ENCODE results near the gene JPH2.

The JPH2 gene

DNA sequence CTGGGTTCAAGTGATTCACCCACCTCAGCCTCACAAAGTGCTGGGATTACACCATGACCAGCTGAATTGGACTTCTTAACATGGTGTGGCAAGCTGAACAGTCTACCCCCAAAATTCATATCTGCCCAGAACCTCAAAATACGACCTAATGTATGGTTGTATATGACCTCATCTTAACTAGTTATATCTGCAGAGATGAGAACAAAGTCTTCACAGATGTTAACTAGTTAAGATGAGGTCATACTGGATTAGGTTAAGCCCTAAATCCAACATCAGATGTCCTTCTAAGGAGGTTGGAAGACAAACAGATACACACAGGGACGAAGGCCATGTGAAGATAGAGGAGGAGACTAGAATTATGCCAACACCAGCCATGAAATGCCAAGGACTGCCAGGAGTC, 102.5 kb downstream of the JPH2 start:
- H3K4me2 ChIP-seq (ENCODE audit: low read depth, low read length, poor library complexity, severe bottlenecking): no peak overlapping the region
- H3K9ac ChIP-seq (ENCODE audit: low read length): no peak overlapping the region
- no peak overlapping the region for H3K27ac ChIP-seq (ENCODE audit: low read depth, low read length)
- H3K79me2 ChIP-seq (ENCODE audit: insufficient read depth, low read length): no peaks in the 10 kb centered on the region
- TF ChIP-seq, protein P1, sequence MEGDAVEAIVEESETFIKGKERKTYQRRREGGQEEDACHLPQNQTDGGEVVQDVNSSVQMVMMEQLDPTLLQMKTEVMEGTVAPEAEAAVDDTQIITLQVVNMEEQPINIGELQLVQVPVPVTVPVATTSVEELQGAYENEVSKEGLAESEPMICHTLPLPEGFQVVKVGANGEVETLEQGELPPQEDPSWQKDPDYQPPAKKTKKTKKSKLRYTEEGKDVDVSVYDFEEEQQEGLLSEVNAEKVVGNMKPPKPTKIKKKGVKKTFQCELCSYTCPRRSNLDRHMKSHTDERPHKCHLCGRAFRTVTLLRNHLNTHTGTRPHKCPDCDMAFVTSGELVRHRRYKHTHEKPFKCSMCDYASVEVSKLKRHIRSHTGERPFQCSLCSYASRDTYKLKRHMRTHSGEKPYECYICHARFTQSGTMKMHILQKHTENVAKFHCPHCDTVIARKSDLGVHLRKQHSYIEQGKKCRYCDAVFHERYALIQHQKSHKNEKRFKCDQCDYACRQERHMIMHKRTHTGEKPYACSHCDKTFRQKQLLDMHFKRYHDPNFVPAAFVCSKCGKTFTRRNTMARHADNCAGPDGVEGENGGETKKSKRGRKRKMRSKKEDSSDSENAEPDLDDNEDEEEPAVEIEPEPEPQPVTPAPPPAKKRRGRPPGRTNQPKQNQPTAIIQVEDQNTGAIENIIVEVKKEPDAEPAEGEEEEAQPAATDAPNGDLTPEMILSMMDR (IDR thresholded peaks at IDR 0.05; ENCODE audit: insufficient read depth, low read length, poor library complexity, severe bottlenecking): no peak
- no peak for TF ChIP-seq EZH2phosphoT487 (conservative IDR thresholded peaks at IDR 0.05; ENCODE audit: low read length)
- H3K36me3 ChIP-seq (ENCODE audit: low read length): no peaks in the 10 kb centered on the region
- no peak overlapping the region for H2AFZ ChIP-seq (ENCODE audit: low read depth, low read length, severe bottlenecking)
- H3K4me3 ChIP-seq (ENCODE audit: insufficient read depth, low read length, poor library complexity, severe bottlenecking): no peak overlapping the region
- H4K20me1 ChIP-seq (ENCODE audit: low read depth, low read length): no peaks in the 10 kb centered on the region
- H3K9me2 ChIP-seq (replicated peaks; ENCODE audit: insufficient read depth, low read length): no peaks in the 10 kb centered on the region
- no peaks in the 10 kb centered on the region for H3K27me3 ChIP-seq (ENCODE audit: low read length)
- no peaks in the 10 kb centered on the region for H3F3A ChIP-seq (ENCODE audit: insufficient read depth)
- H3K9me3 ChIP-seq (ENCODE audit: insufficient read depth, low read length): no peaks in the 10 kb centered on the region

DNA sequence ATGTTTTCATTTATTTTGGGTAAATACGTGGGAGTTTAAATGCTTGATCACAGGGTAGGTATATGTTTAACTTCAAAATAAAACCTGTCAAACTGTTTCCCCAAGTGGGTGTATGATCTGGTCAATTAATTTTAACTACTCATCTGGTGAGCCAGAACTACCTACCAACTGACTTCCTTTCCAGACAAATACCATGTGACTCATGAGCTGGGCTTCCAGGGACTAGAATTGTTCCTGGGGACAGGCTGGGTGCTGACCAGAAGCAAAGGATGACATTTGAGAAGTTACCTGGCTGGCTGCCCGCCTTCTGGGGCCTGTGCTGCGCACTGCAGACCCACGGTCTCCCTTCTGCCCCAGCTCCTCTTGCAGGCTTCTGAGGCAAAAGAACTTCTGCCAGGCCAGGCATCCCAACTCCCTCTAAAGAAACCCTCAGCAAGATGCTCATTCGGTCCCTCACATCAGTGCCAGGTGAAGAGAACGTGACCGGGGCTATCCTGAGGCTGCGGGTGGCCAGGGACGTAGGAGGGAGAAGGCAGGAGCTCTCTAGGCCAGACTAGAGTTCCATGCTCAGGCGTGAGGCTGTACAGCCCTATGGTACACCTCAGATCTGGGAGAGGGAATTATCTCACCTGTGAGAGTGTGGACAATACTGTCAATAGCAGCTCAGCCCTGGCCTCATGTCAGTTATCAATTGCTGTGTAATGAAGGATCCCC, 103.6 kb downstream of the JPH2 start:
- Histone ChIP-seq H3K27ac (ENCODE audit: low read depth, low read length) (no peak overlapping the region), H3K27me3 (ENCODE audit: low read length) (no peaks in the 10 kb centered on the region), H3K36me3 (ENCODE audit: low read length) (no peaks in the 10 kb centered on the region), H3K4me3 (ENCODE audit: insufficient read depth, low read length, poor library complexity, severe bottlenecking) (no peak overlapping the region), H3K9ac (ENCODE audit: low read length) (no peak overlapping the region), H3F3A (ENCODE audit: insufficient read depth) (no peaks in the 10 kb centered on the region), H2AFZ (ENCODE audit: low read depth, low read length, severe bottlenecking) (no peak overlapping the region), H3K4me2 (ENCODE audit: low read depth, low read length, poor library complexity, severe bottlenecking) (no peak overlapping the region), H3K9me3 (ENCODE audit: insufficient read depth, low read length) (no peaks in the 10 kb centered on the region), H4K20me1 (ENCODE audit: low read depth, low read length) (no peaks in the 10 kb centered on the region), H3K9me2 (replicated peaks; ENCODE audit: insufficient read depth, low read length) (no peaks in the 10 kb centered on the region), H3K79me2 (ENCODE audit: insufficient read depth, low read length) (no peaks in the 10 kb centered on the region)
- TF ChIP-seq, protein P1 (IDR thresholded peaks at IDR 0.05; ENCODE audit: insufficient read depth, low read length, poor library complexity, severe bottlenecking): no peak
- TF ChIP-seq EZH2phosphoT487 (conservative IDR thresholded peaks at IDR 0.05; ENCODE audit: low read length): no peak

DNA sequence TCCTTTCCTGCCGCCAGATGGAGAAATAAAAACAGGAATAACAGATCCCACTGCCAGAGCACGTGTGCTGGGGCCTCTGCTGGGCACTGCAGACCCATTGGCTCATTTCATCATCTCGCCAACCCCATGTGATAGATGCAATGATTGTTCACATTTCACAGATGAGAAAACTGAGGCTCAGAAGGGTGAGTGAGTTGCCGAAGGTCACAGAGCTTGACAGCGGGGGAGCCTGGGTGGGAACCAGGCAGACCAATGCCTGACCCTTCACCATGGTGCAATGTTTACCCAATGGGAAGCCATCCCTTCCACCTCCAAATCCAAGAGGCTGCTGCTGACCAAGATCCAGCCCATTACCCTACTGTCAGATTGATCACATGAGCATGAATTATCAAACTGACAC, 105.1 kb downstream of the JPH2 start:
- Histone ChIP-seq H3K36me3 (ENCODE audit: low read length) (no peaks in the 10 kb centered on the region), H3K27ac (ENCODE audit: low read depth, low read length) (no peak overlapping the region), H2AFZ (ENCODE audit: low read depth, low read length, severe bottlenecking) (no peak overlapping the region)

More for the DNA sequence above, 105.1 kb downstream of the JPH2 start:
- Histone ChIP-seq H3K9ac (ENCODE audit: low read length) (no peak overlapping the region), H3K27me3 (ENCODE audit: low read length) (no peaks in the 10 kb centered on the region), H3K79me2 (ENCODE audit: insufficient read depth, low read length) (no peaks in the 10 kb centered on the region), H3K4me2 (ENCODE audit: low read depth, low read length, poor library complexity, severe bottlenecking) (no peak overlapping the region), H3F3A (ENCODE audit: insufficient read depth) (no peaks in the 10 kb centered on the region), H3K9me3 (ENCODE audit: insufficient read depth, low read length) (no peaks in the 10 kb centered on the region), H3K4me3 (ENCODE audit: insufficient read depth, low read length, poor library complexity, severe bottlenecking) (no peak overlapping the region), H3K9me2 (replicated peaks; ENCODE audit: insufficient read depth, low read length) (no peaks in the 10 kb centered on the region), H4K20me1 (ENCODE audit: low read depth, low read length) (no peaks in the 10 kb centered on the region)
- TF ChIP-seq, protein P1 (IDR thresholded peaks at IDR 0.05; ENCODE audit: insufficient read depth, low read length, poor library complexity, severe bottlenecking): no peak
- no peak for TF ChIP-seq EZH2phosphoT487 (conservative IDR thresholded peaks at IDR 0.05; ENCODE audit: low read length)

All from SU-DHL-6 (cell line).